ENCODE measurements around the gene INTS11.

DNA sequence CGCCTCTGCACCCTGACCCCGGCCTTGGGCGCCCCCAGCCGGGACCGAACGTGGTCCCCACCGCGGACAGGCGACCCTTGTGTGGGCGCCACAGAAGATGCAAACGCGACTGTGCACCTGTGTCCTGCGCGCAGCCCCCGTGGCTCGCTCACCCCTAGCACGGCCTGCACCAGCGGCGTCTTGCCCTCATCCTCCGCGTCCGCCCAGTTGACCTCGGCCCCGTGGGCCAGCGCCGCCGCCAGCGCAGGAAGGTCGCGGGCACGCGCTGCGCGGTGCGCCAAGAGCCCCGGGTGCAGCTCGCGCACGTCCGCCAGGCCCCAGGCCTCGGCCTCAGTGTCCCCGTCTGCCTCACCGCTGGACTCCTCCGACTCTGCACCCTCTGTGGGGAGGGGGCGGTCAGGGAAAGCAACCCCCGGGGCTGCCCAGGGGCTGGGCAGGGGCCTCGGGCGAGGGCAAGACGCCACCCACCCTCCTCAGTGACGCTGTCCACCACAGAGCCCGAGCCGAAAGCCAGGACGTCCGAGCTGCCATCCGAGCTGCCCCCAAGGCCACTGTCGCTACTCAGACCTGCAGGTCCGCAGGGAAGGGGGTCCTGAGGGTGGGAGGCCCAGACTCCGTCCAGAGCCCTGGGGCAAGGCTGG is 30.1 kb downstream of the INTS11 start:
- TF ChIP-seq EGR1 (IDR thresholded peaks at IDR 0.05) (no peak), NFIC (IDR thresholded peaks at IDR 0.05) (no peak), TAF1 (IDR thresholded peaks at IDR 0.05; ENCODE audit: low read depth) (no peak), CREB1 (IDR thresholded peaks at IDR 0.05; ENCODE audit: low read depth) (no peak), EP300 (IDR thresholded peaks at IDR 0.05; ENCODE audit: borderline replicate concordance) (no peak)
